Mesendoderm (in vitro differentiated cells): ENCODE data around the gene ANO2.

Experiments
- DNase-seq: peaks from one replicate; pipeline ENCODE4 v3.0.0; 2013
- H2AK5ac ChIP-seq: 2 replicates; pipeline ENCODE4 v1.6.1; 2013; ENCODE audit warnings: low read length, inconsistent platforms
- H2BK120ac ChIP-seq: 2 replicates; pipeline ENCODE4 v1.6.1; 2013; ENCODE audit warnings: low read depth, mild to moderate bottlenecking, low read length, moderate library complexity, mixed read lengths
- H2BK15ac ChIP-seq: replicated peaks from 2 replicates; pipeline ENCODE4 v1.6.1; 2013; ENCODE audit warnings: low read depth, mild to moderate bottlenecking, moderate library complexity
- H2BK5ac ChIP-seq: 2 replicates; pipeline ENCODE4 v1.6.1; 2013; ENCODE audit warnings: low read length, inconsistent platforms
- H3K18ac ChIP-seq: 2 replicates; pipeline ENCODE4 v1.6.1; 2013; ENCODE audit warnings: mild to moderate bottlenecking, low read length, mixed read lengths
- H3K23ac ChIP-seq: one replicate; pipeline ENCODE4 v1.6.1; 2013; ENCODE audit warnings: low read length
- H3K27ac ChIP-seq: 2 replicates; pipeline ENCODE4 v1.5.1; 2013; ENCODE audit warnings: low read depth, mild to moderate bottlenecking, inconsistent platforms, low read length, moderate library complexity
- H3K27me3 ChIP-seq: 2 replicates; pipeline ENCODE4 v1.6.1; 2013; ENCODE audit warnings: low read length, control low read depth, mild to moderate bottlenecking, inconsistent platforms; ENCODE audit not compliant: insufficient read depth, poor library complexity
- H3K36me3 ChIP-seq: 2 replicates; pipeline ENCODE4 v1.6.1; 2013; ENCODE audit warnings: low read length, inconsistent platforms; ENCODE audit not compliant: control insufficient read depth, insufficient read depth
- H3K4ac ChIP-seq: one replicate; pipeline ENCODE4 v1.6.1; 2013; ENCODE audit warnings: low read depth, mild to moderate bottlenecking, low read length, moderate library complexity
- H3K4me1 ChIP-seq: 2 replicates; pipeline ENCODE4 v1.6.1; 2013; ENCODE audit warnings: low read depth, low read length, inconsistent platforms; ENCODE audit not compliant: control insufficient read depth
- H3K4me2 ChIP-seq: 2 replicates; pipeline ENCODE4 v1.6.1; 2013; ENCODE audit warnings: low read length
- H3K4me3 ChIP-seq: 2 replicates; pipeline ENCODE4 v1.5.1; 2013; ENCODE audit warnings: mild to moderate bottlenecking, low read length
- H3K56ac ChIP-seq: one replicate; pipeline ENCODE4 v1.6.1; 2013; ENCODE audit warnings: low read length
- H3K79me1 ChIP-seq: 2 replicates; pipeline ENCODE4 v1.6.1; 2013; ENCODE audit warnings: low read length, inconsistent platforms
- H3K79me2 ChIP-seq: 2 replicates; pipeline ENCODE4 v1.6.1; 2013; ENCODE audit warnings: mild to moderate bottlenecking, low read length; ENCODE audit not compliant: control insufficient read depth, insufficient read depth
- H3K9ac ChIP-seq: 2 replicates; pipeline ENCODE4 v1.6.1; 2013; ENCODE audit warnings: low read length, inconsistent platforms
- H4K5ac ChIP-seq: one replicate; pipeline ENCODE4 v1.6.1; 2013; ENCODE audit warnings: low read length
- H4K8ac ChIP-seq: one replicate; pipeline ENCODE4 v1.6.1; 2013; ENCODE audit warnings: low read depth, mild to moderate bottlenecking, control low read depth, low read length, moderate library complexity
- WGBS: extraction: QIAGEN DNeasy Blood & Tissue Kit; methylation state at CpG from one replicate; pipeline ENCODE4 v1.1.7; 2013; ENCODE audit warnings: low lambda C conversion rate, missing lambda C conversion rate; ENCODE audit not compliant: insufficient coverage; ENCODE audit errors: extremely low coverage; 5-methylcytosine and 5-hydroxymethylcytosine counted together

ANO2 gene

GRCh38 chr12:5870183-5870582 lies 74.9 kb downstream of the ANO2 start:
- Histone ChIP-seq H3K9ac (no peak overlapping the region), H3K4me3 (no peak overlapping the region), H3K79me1 (no peaks in the 10 kb centered on the region), H4K5ac (no peak overlapping the region), H4K8ac (no peak overlapping the region), H3K4ac (no peak overlapping the region), H3K36me3 (no peaks in the 10 kb centered on the region), H3K79me2 (no peaks in the 10 kb centered on the region), H2BK15ac (no peak overlapping the region), H3K18ac (no peak overlapping the region), H3K27ac (no peak overlapping the region), H2BK5ac (no peak overlapping the region), H2AK5ac (no peak overlapping the region), H3K4me2 (no peak overlapping the region), H3K23ac (no peak overlapping the region), H3K4me1 (peaks cover 8% of the 10 kb centered on the region), H3K27me3 (no peaks in the 10 kb centered on the region), H2BK120ac (no peak overlapping the region), H3K56ac (no peak overlapping the region)
- DNase-seq = no peak
- WGBS = no CpG with 5 or more reads among the region's 3 CpGs

DNA sequence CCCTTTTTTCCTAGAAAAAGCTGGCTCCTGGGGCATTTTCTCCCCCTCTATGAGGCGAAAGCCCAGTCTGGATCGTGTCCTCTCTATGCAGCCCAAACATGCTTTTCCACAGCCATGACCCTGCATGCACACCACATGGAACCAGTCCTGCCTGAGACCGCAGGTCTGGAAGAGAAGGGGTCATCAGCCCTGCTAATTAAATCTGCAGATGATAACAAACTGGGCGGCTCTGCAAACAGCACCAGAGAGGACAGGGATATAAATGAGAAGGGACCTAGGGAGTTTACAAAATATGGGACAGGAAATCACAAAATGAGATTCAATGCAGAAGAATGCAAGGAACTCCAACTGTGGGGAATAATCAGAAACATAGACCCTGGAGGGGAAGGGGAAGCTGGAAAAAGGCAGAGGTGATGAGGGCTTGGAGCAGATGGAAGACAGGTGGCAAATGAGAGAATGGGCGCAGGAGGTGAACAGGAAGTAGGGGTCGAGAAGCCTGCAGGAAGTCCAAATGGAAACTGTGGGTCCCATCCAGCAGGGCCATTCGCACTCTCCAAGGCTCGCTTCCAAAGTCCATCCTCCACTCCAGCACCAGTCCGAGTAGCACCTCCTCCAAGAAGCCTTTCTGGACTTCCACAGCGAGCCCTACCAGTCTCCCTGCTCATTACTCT lies 76.3 kb downstream of the ANO2 start:
- no peak for DNase-seq
- no peak overlapping the region for H4K5ac ChIP-seq
- H3K23ac ChIP-seq = no peak overlapping the region
- H3K56ac ChIP-seq = no peak overlapping the region
- H3K27me3 ChIP-seq = no peaks in the 10 kb centered on the region
- no peaks in the 10 kb centered on the region for H3K79me1 ChIP-seq
- H3K4me1 ChIP-seq = peaks cover 9% of the 10 kb centered on the region
- no peak overlapping the region for H3K4me3 ChIP-seq
- no peaks in the 10 kb centered on the region for H3K36me3 ChIP-seq
- H2BK15ac ChIP-seq = no peak overlapping the region
- H3K9ac ChIP-seq = no peak overlapping the region
- H3K79me2 ChIP-seq = no peaks in the 10 kb centered on the region
- no peak overlapping the region for H2BK5ac ChIP-seq
- H3K4ac ChIP-seq = no peak overlapping the region
- no peak overlapping the region for H3K18ac ChIP-seq
- H2BK120ac ChIP-seq = no peak overlapping the region
- no CpG with 5 or more reads among the region's 10 CpGs for WGBS
- no peak overlapping the region for H4K8ac ChIP-seq
- no peak overlapping the region for H3K27ac ChIP-seq
- no peak overlapping the region for H2AK5ac ChIP-seq
- no peak overlapping the region for H3K4me2 ChIP-seq

- H3K79me1 ChIP-seq = no peaks in the 10 kb centered on the region
- no CpG with 5 or more reads among the region's 2 CpGs for WGBS
These were observed 79.7 kb downstream of the ANO2 start for GRCh38 chr12:5865397-5865796.

GRCh38 chr12:5864972-5865371 lies 80.1 kb downstream of the ANO2 start:
- no peak overlapping the region for H4K8ac ChIP-seq
- DNase-seq = peak; percentile 15
- no peak overlapping the region for H3K23ac ChIP-seq
- H2BK15ac ChIP-seq = no peak overlapping the region
- no peak overlapping the region for H3K56ac ChIP-seq
- H3K4me1 ChIP-seq = peaks cover 3% of the 10 kb centered on the region
- no peak overlapping the region for H2BK120ac ChIP-seq
- H3K18ac ChIP-seq = no peak overlapping the region
- no peaks in the 10 kb centered on the region for H3K79me2 ChIP-seq
- no peak overlapping the region for H3K9ac ChIP-seq
- H4K5ac ChIP-seq = no peak overlapping the region
- no peak overlapping the region for H3K4ac ChIP-seq
- whole genome bisulfite sequencing = no CpG with 5 or more reads among the region's 1 CpG
- no peak overlapping the region for H3K4me3 ChIP-seq
- H3K27ac ChIP-seq = no peak overlapping the region
- H2AK5ac ChIP-seq = no peak overlapping the region
- no peaks in the 10 kb centered on the region for H3K27me3 ChIP-seq
- H3K4me2 ChIP-seq = no peak overlapping the region
- no peak overlapping the region for H2BK5ac ChIP-seq
- H3K36me3 ChIP-seq = no peaks in the 10 kb centered on the region
- no peaks in the 10 kb centered on the region for H3K79me1 ChIP-seq

More at GRCh38 chr12:5865397-5865796, 79.7 kb downstream of the ANO2 start:
- no peak overlapping the region for H3K27ac ChIP-seq
- no peak overlapping the region for H2BK5ac ChIP-seq
- H3K4me3 ChIP-seq = no peak overlapping the region
- H2BK120ac ChIP-seq = no peak overlapping the region
- no peak overlapping the region for H3K4ac ChIP-seq
- H3K4me1 ChIP-seq = peaks cover 3% of the 10 kb centered on the region
- no peak overlapping the region for H3K18ac ChIP-seq
- no peak overlapping the region for H3K9ac ChIP-seq
- no peak overlapping the region for H4K8ac ChIP-seq
- H3K23ac ChIP-seq = no peak overlapping the region
- no peak overlapping the region for H3K4me2 ChIP-seq
- no peak overlapping the region for H2BK15ac ChIP-seq
- H3K56ac ChIP-seq = no peak overlapping the region
- no peaks in the 10 kb centered on the region for H3K36me3 ChIP-seq
- no peak for DNase-seq
- H3K79me2 ChIP-seq = no peaks in the 10 kb centered on the region
- H2AK5ac ChIP-seq = no peak overlapping the region
- no peak overlapping the region for H4K5ac ChIP-seq
- no peaks in the 10 kb centered on the region for H3K27me3 ChIP-seq

DNA sequence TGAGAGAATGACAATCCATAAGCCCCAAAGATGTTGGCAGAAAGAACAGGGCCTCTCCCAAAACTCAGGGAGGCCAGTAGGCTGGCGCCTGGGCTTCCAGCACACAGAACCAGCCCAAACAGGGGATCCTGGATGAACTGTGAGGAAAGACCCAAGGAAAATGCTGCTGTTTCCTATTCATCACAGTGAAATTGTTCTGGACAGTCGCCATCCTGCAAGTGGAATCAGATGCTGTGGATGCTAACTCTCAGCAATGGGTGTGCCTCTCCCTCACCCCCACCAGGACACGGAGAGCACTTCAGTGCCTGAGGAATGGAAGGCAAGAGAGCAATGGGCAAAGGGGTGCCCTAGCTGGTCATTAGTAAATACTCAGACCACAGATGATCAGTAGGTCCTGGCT lies 80.8 kb downstream of the ANO2 start:
- H2BK15ac ChIP-seq = no peak overlapping the region
- no peaks in the 10 kb centered on the region for H3K79me2 ChIP-seq
- H3K4ac ChIP-seq = no peak overlapping the region
- H3K27me3 ChIP-seq = no peaks in the 10 kb centered on the region
- no peak overlapping the region for H4K8ac ChIP-seq
- no peak overlapping the region for H3K4me2 ChIP-seq
- no peak overlapping the region for H4K5ac ChIP-seq
- no peak overlapping the region for H2BK120ac ChIP-seq
- no peaks in the 10 kb centered on the region for H3K79me1 ChIP-seq
- no peaks in the 10 kb centered on the region for H3K36me3 ChIP-seq
- H3K27ac ChIP-seq = no peak overlapping the region
- H3K56ac ChIP-seq = no peak overlapping the region
- H3K23ac ChIP-seq = no peak overlapping the region
- DNase-seq = no peak
- H3K9ac ChIP-seq = no peak overlapping the region
- H2BK5ac ChIP-seq = no peak overlapping the region
- H2AK5ac ChIP-seq = no peak overlapping the region
- peaks cover 3% of the 10 kb centered on the region for H3K4me1 ChIP-seq
- H3K4me3 ChIP-seq = no peak overlapping the region
- no peak overlapping the region for H3K18ac ChIP-seq
- WGBS = no CpG with 5 or more reads among the region's 3 CpGs

GRCh38 chr12:5861416-5861815 lies 83.6 kb downstream of the ANO2 start:
- no peak overlapping the region for H3K27ac ChIP-seq
- no peak overlapping the region for H2AK5ac ChIP-seq
- H3K4ac ChIP-seq = no peak overlapping the region
- H3K9ac ChIP-seq = no peak overlapping the region
- no CpG with 5 or more reads among the region's 10 CpGs for WGBS
- no peak overlapping the region for H4K5ac ChIP-seq
- no peaks in the 10 kb centered on the region for H3K79me1 ChIP-seq
- peaks cover 8% of the 10 kb centered on the region for H3K4me1 ChIP-seq
- no peak overlapping the region for H3K4me3 ChIP-seq
- no peak overlapping the region for H2BK5ac ChIP-seq
- no peak overlapping the region for H3K18ac ChIP-seq
- no peak overlapping the region for H3K56ac ChIP-seq
- no peak overlapping the region for H4K8ac ChIP-seq
- DNase-seq = no peak
- H3K23ac ChIP-seq = no peak overlapping the region
- H2BK15ac ChIP-seq = no peak overlapping the region
- no peaks in the 10 kb centered on the region for H3K36me3 ChIP-seq
- H3K79me2 ChIP-seq = no peaks in the 10 kb centered on the region
- no peak overlapping the region for H3K4me2 ChIP-seq
- H3K27me3 ChIP-seq = no peaks in the 10 kb centered on the region
- H2BK120ac ChIP-seq = no peak overlapping the region
